IPS-18c (cell line): ENCODE data around the gene TSGA10.
"Not testable (repeated sequence)": the region's sequence is repeated elsewhere in the genome, so short reads cannot be mapped to it uniquely, and the experiment has no call there.

Experiments used
- H3K4me3 ChIP-seq: 2 replicates; pipeline ENCODE4 v1.7.0; 2013; ENCODE audit warnings: low read depth, mild to moderate bottlenecking, low read length, moderate library complexity; ENCODE audit not compliant: insufficient read depth
- H3K9me3 ChIP-seq: one replicate; pipeline ENCODE4 v1.6.1; 2013; ENCODE audit warnings: mild to moderate bottlenecking, low read length, moderate library complexity; ENCODE audit not compliant: control insufficient read depth, insufficient read depth

Gene TSGA10

GRCh38 chr2:99166218-99166617, 11.5 kb upstream of the TSGA10 start:
- Histone ChIP-seq H3K9me3 (no peaks in the 10 kb centered on the region), H3K4me3 (no peak overlapping the region)

GRCh38 chr2:99159594-99159993, 4.9 kb upstream of the TSGA10 start:
- H3K4me3 ChIP-seq: no peak overlapping the region
- no peaks in the 10 kb centered on the region for H3K9me3 ChIP-seq

DNA sequence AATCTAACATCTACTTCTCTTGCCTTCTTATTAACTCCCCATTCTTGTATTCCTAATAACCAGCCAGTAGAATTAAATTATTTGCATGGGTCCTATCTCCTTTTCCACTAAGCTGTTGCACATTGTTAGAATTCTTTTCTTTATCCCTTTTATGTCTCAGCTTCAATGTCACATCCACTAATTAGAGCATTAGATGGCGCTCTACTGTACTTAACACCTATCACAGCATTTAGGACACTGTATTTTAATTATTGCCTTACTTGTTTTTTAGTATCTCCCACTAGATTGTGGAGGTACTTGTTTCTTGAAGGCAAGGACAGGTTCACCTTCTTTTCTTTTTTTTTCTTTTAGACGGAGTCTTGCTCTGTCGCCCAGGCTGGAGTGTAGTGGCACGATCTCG, 3.9 kb upstream of the TSGA10 start:
- no peak overlapping the region for H3K4me3 ChIP-seq
- no peaks in the 10 kb centered on the region for H3K9me3 ChIP-seq

- Histone ChIP-seq H3K9me3 (no peaks in the 10 kb centered on the region), H3K4me3 (no peak overlapping the region)
Observed at GRCh38 chr2:99156891-99157290, 2.1 kb upstream of the TSGA10 start.

DNA sequence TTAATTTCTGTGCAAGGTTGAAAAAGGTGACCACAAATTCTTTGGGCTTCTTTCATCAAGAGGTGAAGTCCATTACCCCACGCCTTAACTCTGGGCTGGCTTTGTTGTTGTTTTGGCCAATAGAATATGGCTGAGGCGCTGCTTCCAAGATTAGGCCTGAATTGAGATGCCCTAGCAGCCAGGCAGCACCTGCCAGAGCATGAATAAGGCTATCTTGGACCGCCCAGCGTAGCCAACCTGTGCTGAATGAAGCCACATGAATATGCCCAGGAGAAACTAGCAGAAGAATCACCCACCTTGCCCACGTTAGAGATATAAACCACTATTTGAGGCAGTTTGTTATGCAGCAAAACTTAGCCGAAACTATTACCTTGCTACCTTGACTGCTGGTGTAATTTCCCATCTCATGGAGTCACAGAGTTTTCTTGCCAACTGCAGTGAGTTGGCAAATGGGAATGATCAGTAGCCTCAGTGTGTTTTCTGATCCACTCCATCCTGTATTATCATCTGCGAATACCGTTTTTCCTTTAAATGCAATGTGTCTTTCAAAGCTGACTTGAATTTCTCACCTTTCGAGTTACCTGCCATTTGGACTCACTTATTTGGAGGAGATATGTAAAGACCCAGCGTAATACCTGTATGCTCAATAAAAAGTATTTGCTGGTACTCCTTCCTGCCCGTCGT, 679 bp downstream of the TSGA10 start:
- H3K9me3 ChIP-seq: no peaks in the 10 kb centered on the region
- peak overlapping the region; percentile 94 for H3K4me3 ChIP-seq

GRCh38 chr2:99152199-99152895, 2.4 kb downstream of the TSGA10 start:
- no peaks in the 10 kb centered on the region for H3K9me3 ChIP-seq
- no peak overlapping the region for H3K4me3 ChIP-seq

- H3K4me3 ChIP-seq: no peak overlapping the region
- no peaks in the 10 kb centered on the region for H3K9me3 ChIP-seq
Observed at GRCh38 chr2:99150706-99151105, 4.0 kb downstream of the TSGA10 start.

- Histone ChIP-seq H3K9me3 (peaks cover 2% of the 10 kb centered on the region), H3K4me3 (peak within 1 kb of the TSS; percentile 87)
Observed at GRCh38 chr2:99141110-99142108, 13.3 kb downstream of the TSGA10 start, which contains the start of gene C2orf15. Gene C2orf15 (plus strand): TSS chr2:99141707. CDS start chr2:99150559, 8,852 bp downstream.

- Histone ChIP-seq H3K9me3 (peaks cover 2% of the 10 kb centered on the region), H3K4me3 (peak overlapping the region; percentile 87)
Observed at GRCh38 chr2:99140860-99141109, 14.0 kb downstream of the TSGA10 start.

DNA sequence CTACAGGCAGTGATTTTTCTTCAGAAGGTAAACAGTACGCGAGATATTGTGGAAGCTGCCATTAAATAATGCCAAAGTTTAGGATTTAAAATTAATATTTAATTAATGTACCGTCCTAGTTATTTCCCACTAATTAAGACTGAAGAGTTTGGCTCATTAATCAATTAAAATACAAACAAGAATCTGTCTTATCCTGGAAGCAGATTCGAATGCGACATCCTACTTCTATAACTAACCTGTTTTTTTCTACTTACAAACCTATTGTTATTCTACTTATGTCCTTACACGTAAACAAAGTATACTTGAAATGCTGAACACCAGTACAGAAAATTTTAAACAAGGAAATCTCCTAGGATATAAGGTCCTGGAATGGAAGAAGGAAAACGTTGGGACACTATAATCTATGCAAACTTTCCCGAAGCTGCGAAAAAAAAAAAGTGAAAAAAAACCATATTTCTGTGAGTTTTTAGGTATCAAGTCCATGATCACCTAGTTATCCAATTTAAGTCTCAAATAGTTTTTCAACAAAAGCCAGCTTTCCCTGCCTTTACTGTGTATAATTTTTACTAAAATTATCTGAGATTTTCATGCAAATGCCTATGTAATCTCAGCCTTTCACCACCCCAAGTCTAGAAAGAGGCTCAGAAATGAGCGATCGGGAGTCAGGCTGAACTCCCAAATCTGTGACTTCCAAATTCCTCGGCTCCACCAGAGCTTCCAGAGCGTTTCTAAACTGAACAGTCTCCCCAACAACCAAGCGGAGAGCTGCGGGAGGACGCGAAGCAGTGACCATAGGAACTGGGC, 14.5 kb downstream of the TSGA10 start:
- peaks cover 2% of the 10 kb centered on the region for H3K9me3 ChIP-seq
- peak overlapping the region; percentile 87 for H3K4me3 ChIP-seq

DNA sequence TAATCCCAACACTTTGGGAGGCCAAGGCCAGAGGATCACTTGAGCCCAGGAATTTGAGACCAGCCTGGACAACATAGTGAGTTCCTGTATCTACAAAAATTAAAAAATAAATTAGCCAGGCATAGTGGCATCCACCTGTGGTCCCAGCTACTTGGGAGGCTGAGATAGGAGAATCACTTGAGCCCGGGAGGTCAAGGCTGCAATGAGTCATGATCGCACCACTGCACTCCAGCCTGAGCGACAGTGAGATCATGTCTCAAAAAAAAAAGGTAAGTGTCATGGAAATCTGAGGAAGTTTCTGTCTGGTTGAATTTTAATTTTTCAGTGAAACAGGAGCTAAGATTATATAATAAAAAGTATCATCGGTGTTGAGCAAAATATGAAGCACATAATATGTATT, 15.7 kb downstream of the TSGA10 start:
- peaks cover 2% of the 10 kb centered on the region for H3K9me3 ChIP-seq
- H3K4me3 ChIP-seq: no peak overlapping the region

- not testable (repeated sequence) for H3K9me3 ChIP-seq, H3K4me3 ChIP-seq
Observed at GRCh38 chr2:99135044-99135556, 19.6 kb downstream of the TSGA10 start.

DNA sequence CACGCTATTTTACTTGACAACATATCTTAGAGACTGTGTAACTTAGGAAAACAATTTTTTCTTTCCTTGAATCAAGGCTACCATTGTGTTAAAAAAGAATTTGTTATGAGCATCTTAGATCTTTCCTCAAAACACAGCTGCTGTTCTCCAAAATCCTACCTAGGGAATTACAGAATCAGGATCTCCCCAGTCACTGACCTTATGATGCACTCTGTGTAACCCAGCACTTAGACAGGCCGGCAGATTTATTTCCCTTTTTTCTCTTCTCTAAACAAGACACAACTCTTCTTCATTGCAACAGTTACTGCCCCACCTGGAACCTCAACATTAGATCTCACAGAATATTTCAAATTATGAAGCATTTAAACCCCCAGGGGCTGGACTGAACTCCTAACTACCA, 26.8 kb downstream of the TSGA10 start:
- Histone ChIP-seq H3K9me3 (peaks cover 3% of the 10 kb centered on the region), H3K4me3 (no peak overlapping the region)

DNA sequence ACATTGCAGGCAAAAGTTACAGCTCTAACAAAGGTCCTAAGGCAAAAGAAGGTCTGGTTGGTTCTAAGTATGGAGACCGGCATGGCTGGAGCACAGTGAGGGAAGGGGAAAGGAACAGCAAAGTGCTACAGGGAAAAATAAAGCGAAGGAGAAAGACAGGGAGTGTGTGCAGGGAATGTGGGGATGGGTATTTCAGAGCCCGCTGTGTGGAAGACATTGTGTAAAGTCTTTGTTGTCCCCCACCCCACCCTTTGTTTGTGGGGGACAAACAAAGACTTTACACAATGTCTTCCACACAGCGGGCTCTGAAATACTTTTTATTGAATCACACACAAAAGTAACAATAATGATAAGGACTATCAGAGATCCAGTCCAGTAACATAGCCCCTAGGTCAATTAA, 42.1 kb downstream of the TSGA10 start:
- Histone ChIP-seq H3K4me3 (no peak overlapping the region), H3K9me3 (no peaks in the 10 kb centered on the region)

GRCh38 chr2:99111945-99112344, 42.8 kb downstream of the TSGA10 start:
- H3K9me3 ChIP-seq: no peaks in the 10 kb centered on the region
- no peak overlapping the region for H3K4me3 ChIP-seq

- Histone ChIP-seq H3K9me3 (no peaks in the 10 kb centered on the region), H3K4me3 (no peak overlapping the region)
Observed at GRCh38 chr2:99111236-99111635, 43.5 kb downstream of the TSGA10 start.

DNA sequence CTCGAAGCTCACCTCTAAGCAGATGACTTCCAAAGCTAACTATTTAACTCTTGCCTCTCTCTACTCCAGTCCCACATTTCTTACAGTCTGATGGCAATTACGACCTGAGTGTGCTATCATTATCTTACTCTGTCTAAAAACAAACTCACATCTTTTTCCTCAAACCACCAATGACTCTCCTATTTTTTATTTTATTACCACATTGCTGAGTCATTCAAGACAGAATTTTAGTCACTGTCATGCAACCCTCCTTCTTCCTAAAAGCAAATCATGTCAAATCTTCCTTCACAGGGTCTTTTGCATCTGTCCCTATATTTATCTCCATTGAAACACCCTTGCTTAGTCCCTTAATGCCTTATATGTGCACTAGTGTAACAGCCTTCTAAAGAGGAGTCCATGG, 47.8 kb downstream of the TSGA10 start:
- Histone ChIP-seq H3K9me3 (no peaks in the 10 kb centered on the region), H3K4me3 (no peak overlapping the region)
